Loucy (cell line): ENCODE data around the gene PUS10.
A peak's percentile ranks its signal among the peaks of the same experiment; 100 is the strongest.

ENCODE experiments used
- H2AFZ ChIP-seq: fragments of 200-600 bp; sonication (generic); 2 replicates; pipeline ENCODE4 v1.6.0; 2016; ENCODE audit warnings: antibody characterized with exemption, mild to moderate bottlenecking, low read length, moderate library complexity
- H3F3A ChIP-seq: fragments of 200-600 bp; 2 replicates; pipeline ENCODE4 v1.6.0; 2016; ENCODE audit warnings: antibody characterized with exemption, low read depth, mild to moderate bottlenecking
- H3K27me3 ChIP-seq: fragments of 200-600 bp; sonication (generic); 2 replicates; pipeline ENCODE4 v1.6.1; 2014; ENCODE audit warnings: low read length, mild to moderate bottlenecking; ENCODE audit not compliant: insufficient read depth, poor library complexity, severe bottlenecking
- H3K36me3 ChIP-seq: fragments of 200-600 bp; sonication (generic); 2 replicates; pipeline ENCODE4 v1.6.1; 2016; ENCODE audit warnings: low read length; ENCODE audit not compliant: insufficient read depth
- H3K4me1 ChIP-seq: fragments of 200-600 bp; sonication (generic); 2 replicates; pipeline ENCODE4 v1.5.1; 2014; ENCODE audit warnings: low read length, mild to moderate bottlenecking; ENCODE audit not compliant: insufficient read depth, poor library complexity, severe bottlenecking
- H3K4me2 ChIP-seq: fragments of 200-600 bp; sonication (generic); 2 replicates; pipeline ENCODE4 v1.6.0; 2014; ENCODE audit warnings: antibody characterized with exemption, low read length, low read depth, mild to moderate bottlenecking; ENCODE audit not compliant: poor library complexity, severe bottlenecking
- H3K4me3 ChIP-seq: fragments of 200-600 bp; sonication (generic); 2 replicates; pipeline ENCODE4 v1.5.1; 2014; ENCODE audit warnings: low read length, mild to moderate bottlenecking, mixed read lengths; ENCODE audit not compliant: poor library complexity, severe bottlenecking
- H3K79me2 ChIP-seq: fragments of 200-600 bp; sonication (generic); 2 replicates; pipeline ENCODE4 v1.6.1; 2014; ENCODE audit warnings: low read length; ENCODE audit not compliant: insufficient read depth
- H3K9ac ChIP-seq: fragments of 200-600 bp; sonication (generic); 2 replicates; pipeline ENCODE4 v1.6.0; 2014; ENCODE audit warnings: mild to moderate bottlenecking, low read depth, low read length, moderate library complexity; ENCODE audit not compliant: poor library complexity, severe bottlenecking
- H3K9me2 ChIP-seq: fragments of 200-600 bp; sonication (generic); replicated peaks from 2 replicates; pipeline ENCODE4 v1.6.1; 2016; ENCODE audit warnings: low read depth, low read length, mixed read lengths
- H3K9me3 ChIP-seq: fragments of 200-600 bp; sonication (generic); 2 replicates; pipeline ENCODE4 v1.6.1; 2014; ENCODE audit warnings: mild to moderate bottlenecking, antibody characterized with exemption, low read length, low read depth; ENCODE audit not compliant: insufficient read depth
- H4K20me1 ChIP-seq: fragments of 200-600 bp; sonication (generic); 2 replicates; pipeline ENCODE4 v1.6.0; 2014; ENCODE audit warnings: antibody characterized with exemption, low read length, mild to moderate bottlenecking; ENCODE audit not compliant: insufficient read depth, poor library complexity, severe bottlenecking
- EZH2phosphoT487 ChIP-seq: fragments of 200-600 bp; IDR thresholded peaks from 2 replicates; pipeline ENCODE4 v1.6.1; 2018; ENCODE audit warnings: antibody characterized with exemption, mild to moderate bottlenecking, moderate library complexity, borderline replicate concordance
- TF ChIP-seq, protein P1 (sequence below): fragments of 200-600 bp; sonication (generic); conservative IDR thresholded peaks from 2 replicates; pipeline ENCODE4 v1.5.1; 2014; ENCODE audit warnings: mild to moderate bottlenecking, antibody characterized with exemption, low read length

Gene PUS10

DNA sequence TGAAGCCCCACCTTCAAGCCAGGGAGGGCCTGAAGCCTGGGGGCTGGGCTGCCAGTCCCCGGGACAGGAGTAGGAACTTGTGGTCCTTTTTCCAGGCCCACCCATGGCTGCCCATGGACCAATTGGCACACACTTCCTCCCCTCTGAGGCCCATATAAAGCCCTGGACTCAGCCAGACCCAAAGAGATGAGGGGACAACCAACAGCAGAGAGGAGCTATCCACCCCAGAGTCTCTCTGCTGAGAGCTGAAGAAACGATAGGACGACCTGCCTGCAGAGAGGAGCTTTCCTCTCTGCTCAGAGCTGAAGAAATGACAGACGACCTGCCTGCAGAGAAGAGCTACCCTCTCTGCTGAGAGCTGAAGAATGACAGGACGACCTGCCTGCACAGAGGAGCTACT lies 44.4 kb downstream of the PUS10 start:
- Histone ChIP-seq H3F3A (no peaks in the 10 kb centered on the region), H4K20me1 (no peaks in the 10 kb centered on the region), H3K4me2 (no peak overlapping the region), H3K9me3 (no peaks in the 10 kb centered on the region), H3K36me3 (no peaks in the 10 kb centered on the region), H3K9ac (no peak overlapping the region), H2AFZ (no peak overlapping the region), H3K79me2 (no peaks in the 10 kb centered on the region), H3K4me1 (peaks cover 6% of the 10 kb centered on the region), H3K9me2 (no peaks in the 10 kb centered on the region), H3K27me3 (no peaks in the 10 kb centered on the region), H3K4me3 (no peak overlapping the region)
- TF ChIP-seq EZH2phosphoT487: no peak
- TF ChIP-seq, protein P1, sequence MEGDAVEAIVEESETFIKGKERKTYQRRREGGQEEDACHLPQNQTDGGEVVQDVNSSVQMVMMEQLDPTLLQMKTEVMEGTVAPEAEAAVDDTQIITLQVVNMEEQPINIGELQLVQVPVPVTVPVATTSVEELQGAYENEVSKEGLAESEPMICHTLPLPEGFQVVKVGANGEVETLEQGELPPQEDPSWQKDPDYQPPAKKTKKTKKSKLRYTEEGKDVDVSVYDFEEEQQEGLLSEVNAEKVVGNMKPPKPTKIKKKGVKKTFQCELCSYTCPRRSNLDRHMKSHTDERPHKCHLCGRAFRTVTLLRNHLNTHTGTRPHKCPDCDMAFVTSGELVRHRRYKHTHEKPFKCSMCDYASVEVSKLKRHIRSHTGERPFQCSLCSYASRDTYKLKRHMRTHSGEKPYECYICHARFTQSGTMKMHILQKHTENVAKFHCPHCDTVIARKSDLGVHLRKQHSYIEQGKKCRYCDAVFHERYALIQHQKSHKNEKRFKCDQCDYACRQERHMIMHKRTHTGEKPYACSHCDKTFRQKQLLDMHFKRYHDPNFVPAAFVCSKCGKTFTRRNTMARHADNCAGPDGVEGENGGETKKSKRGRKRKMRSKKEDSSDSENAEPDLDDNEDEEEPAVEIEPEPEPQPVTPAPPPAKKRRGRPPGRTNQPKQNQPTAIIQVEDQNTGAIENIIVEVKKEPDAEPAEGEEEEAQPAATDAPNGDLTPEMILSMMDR: no peak

DNA sequence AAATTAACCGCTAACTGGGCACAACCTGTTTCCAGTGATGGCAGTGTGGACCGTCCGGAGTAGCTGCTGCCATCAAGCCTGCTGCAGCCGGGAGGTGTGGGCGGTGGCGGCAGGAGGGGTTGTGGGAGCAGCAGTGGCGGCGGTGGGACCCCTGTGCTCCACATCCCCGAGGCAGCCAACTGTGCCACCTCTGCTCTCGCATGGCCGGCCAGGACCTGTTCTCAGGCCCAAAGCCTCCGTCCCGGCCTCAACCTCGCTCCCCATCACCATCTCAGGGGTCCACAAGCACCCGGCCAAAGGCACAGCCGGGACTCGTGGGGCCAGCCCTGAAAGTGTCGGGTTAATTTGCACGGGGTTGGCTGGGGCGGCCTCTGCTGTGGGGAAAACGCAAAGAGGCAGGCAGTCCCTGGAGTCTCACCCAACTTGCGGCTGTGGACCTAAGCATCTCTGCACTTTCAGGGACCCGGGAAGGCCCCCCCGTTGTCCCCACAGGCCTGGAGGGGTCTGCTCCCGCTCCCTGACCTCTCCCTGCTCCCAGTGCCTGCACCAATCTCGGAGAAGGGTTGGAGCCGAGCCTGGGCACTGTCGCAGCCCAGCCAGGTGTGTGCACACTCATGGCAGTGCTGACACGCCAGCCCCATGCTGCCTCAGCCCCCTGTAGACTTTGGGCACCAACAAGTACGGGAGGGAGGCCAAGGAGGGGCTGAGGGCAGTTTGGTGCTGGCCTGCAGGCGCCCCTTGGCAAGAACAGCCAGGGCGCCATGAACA lies 45.0 kb downstream of the PUS10 start:
- no peak for TF ChIP-seq EZH2phosphoT487
- TF ChIP-seq, protein P1: no peak
- H4K20me1 ChIP-seq: no peaks in the 10 kb centered on the region
- H3F3A ChIP-seq: no peaks in the 10 kb centered on the region
- H3K4me3 ChIP-seq: no peak overlapping the region
- H3K79me2 ChIP-seq: no peaks in the 10 kb centered on the region
- no peak overlapping the region for H3K4me2 ChIP-seq
- H3K36me3 ChIP-seq: no peaks in the 10 kb centered on the region
- no peaks in the 10 kb centered on the region for H3K9me2 ChIP-seq
- H3K27me3 ChIP-seq: no peaks in the 10 kb centered on the region
- H3K9ac ChIP-seq: no peak overlapping the region
- peaks cover 6% of the 10 kb centered on the region for H3K4me1 ChIP-seq
- no peak overlapping the region for H2AFZ ChIP-seq
- no peaks in the 10 kb centered on the region for H3K9me3 ChIP-seq

DNA sequence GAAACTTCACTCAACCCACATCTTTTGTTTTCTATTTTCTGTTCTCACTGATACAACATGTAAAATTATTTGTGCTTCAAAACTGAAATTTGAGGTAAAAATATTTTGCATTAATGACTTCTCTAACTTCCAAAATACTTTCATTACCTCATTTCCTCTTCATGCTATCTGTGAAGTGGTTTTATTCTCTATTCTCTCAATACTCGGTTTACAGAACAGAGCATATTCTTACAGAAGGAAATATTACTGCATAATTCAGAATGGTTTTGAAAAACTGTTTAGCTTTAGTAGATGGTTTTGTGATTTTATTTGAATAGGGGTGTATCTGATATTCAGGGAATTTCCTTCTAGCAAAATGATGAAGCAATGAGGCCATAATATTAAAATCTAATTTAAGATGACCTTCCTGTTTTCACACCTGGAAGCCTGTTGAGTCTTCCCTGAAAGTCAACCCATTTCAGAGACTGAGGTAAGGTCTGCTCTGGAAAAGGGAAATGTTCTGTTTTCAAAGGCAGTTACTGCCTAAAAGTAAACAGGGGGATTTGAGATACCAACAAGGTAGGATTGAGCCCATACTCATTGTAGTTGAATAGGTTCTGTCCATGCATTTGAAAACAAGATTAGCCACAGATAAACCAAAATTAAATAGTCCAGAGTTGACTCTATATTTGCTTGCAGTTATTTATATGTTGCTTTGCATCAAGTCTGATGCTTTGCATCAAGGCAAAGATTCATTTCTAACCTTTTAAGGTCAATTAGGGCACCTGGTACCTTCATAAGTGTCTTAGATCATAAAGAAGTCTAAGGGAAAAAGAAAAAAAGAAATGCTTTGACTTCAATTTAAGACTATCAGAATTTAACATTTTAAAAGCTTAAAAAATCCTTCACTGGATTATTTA lies 51.3 kb downstream of the PUS10 start:
- Histone ChIP-seq H4K20me1 (no peaks in the 10 kb centered on the region), H3K9me3 (no peaks in the 10 kb centered on the region), H3K4me1 (peaks cover 30% of the 10 kb centered on the region), H3K4me2 (peak overlapping the region; percentile 47), H3K9ac (no peak overlapping the region), H3F3A (no peaks in the 10 kb centered on the region), H3K36me3 (no peaks in the 10 kb centered on the region), H2AFZ (peak overlapping the region; percentile 1; the same call in 1 of the 2 replicates), H3K27me3 (no peaks in the 10 kb centered on the region), H3K9me2 (no peaks in the 10 kb centered on the region), H3K4me3 (peak overlapping the region; percentile 32), H3K79me2 (no peaks in the 10 kb centered on the region)
- no peak for TF ChIP-seq EZH2phosphoT487
- TF ChIP-seq, protein P1: no peak
